Measurements from ENCODE around the gene SRGAP1.
A peak's percentile ranks its signal among the peaks of the same experiment; 100 is the strongest.
"Not testable (repeated sequence)": the region's sequence is repeated elsewhere in the genome, so short reads cannot be mapped to it uniquely, and the experiment has no call there.

Gene SRGAP1

DNA sequence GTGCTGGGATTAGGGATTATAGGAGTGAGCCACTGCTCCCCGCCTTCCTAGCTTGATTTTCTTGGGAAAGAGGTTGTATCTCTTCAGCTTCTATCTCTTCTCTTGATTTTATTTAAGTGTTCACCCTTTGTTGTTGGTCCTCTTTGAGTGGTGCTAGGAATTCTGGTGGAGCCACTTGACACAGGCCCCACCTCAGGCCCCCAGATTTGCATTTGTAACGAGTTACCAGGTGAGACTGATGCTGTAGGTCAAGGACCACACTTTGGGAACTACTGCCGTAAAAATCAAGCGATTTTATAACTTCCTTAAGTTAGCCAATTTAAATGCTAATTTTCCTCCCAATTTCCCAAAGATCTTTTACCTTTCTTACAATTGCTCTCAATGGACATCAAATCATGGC lies 26.3 kb downstream of the SRGAP1 start:
- no peak for DNase-seq

DNA sequence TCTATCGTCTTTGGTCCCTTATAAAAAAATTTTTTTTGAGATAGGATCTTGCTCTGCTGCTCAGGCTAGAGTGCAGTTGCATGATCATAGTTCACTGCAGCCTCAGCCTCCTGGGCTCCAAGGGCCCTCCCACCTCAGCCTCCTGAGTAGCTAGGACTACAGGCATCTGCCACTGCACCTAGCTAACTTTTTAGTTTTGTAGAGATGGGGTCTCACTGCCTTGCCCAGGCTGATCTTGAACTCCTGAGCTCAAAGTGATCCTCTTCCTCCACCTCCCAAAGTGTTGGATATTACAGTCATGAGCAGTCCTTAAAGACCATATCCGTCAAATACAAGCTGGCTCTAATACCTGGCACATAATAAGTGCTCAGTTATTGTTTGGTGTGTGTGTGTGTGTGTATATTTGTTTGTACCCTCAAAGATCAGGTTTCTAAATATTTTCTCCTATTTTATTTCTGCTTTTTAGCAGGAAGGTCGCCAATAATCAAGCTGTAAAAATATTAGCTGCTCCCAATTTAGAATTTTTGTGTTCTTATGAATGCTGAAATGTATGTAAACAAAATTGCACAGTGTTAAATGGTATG lies 30.5 kb downstream of the SRGAP1 start:
- DNase-seq = no peak

DNA sequence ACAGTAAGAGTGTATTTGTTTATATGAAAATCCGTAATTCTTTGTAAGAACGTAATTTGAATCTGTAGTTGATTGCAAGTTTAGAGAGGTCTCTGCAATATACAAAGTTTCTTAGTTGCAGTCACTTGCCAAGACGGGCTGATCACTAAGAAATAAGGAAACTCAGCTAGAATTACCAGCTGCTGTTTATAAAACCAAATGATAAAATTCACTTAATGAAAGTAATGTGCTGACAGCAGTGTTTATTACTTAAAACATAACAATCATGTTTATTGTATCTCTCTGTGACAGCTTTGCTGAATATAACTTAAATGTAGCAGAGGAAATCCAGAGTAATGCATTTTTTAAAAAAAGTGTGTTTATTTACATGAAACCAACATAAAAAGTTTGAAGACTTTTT lies 31.2 kb downstream of the SRGAP1 start:
- DNase-seq = no peak

DNA sequence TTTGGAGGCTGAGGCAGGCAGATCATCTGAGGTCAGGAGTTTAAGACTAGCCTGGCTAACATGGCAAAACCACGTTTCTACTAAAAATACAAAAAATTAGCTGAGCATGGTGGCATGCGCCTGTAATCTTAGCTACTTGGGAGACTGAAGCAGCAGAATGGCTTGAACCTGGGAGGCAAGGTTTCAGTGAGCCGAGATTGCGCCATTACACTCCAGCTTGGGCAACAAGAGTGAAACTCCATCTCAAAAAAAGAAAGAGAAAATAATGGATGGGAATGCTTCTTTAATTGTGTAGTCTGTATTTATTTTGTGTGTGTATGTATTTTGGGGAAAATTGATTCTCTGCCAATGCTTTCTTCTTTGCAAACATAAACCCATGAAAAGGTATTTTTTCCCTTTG lies 32.5 kb downstream of the SRGAP1 start:
- no peak for DNase-seq

DNA sequence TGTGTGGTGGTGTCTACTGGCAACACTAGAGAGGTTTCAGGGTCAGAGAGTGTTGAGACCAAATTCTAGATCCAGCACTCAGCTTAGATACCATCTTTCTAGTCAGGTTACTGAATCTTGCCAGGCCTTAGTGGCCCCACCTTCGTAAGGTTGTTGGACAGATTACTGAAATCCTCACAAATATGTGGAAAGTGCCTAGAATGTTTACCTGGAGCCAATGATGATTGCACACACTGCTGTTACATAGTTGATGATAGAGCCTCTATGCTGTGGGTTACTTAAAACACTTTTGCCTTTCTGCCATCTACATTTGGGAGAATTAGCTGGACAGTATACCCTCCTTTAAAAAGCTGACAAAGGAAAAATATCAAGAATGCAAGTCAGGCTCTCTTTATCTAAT lies 33.2 kb downstream of the SRGAP1 start:
- no peak for DNase-seq

DNA sequence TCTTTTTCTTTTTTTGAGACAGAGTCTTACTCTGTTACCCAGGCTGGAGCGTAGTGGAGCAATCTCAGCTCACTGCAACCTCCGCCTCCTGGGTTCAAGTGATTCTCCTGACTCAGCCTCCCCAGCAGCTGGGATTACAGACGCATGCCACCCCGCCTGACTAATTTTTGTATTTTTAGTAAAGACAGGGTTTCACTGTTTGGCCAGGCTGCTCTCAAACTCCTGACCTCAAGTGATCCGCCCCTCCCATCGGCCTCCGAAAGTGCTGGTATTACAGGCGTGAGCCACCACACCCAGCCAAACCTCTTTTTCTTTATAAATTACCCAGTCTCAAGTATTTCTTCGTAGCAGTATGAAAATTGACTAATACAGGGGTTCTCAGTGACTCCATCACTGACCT lies 35.7 kb downstream of the SRGAP1 start:
- not testable (repeated sequence) for DNase-seq

DNA sequence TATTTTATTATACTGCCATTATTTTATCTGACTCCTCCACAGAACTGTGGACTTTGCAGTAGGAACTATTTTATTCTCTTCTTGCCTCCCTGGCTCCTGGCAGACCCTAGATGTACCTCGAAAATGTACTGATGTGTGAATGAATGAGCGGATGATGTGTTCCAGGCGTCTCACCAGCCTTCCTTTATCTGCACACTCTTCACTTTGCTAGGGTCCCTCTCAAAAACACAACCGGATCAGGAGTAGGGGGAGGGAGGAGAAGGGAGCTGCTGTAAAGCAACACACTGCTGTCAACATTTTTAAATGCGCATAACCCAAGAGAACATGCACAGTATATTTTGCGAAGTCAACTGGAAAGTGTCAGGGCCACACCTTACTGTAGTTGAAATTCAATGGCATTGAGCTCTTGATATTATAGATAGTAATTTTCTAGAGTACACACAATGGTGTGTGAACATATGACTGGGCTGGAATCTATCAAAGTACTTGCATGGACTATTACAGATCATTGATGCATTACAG lies 36.3 kb downstream of the SRGAP1 start:
- DNase-seq = peak; percentile 9

DNA sequence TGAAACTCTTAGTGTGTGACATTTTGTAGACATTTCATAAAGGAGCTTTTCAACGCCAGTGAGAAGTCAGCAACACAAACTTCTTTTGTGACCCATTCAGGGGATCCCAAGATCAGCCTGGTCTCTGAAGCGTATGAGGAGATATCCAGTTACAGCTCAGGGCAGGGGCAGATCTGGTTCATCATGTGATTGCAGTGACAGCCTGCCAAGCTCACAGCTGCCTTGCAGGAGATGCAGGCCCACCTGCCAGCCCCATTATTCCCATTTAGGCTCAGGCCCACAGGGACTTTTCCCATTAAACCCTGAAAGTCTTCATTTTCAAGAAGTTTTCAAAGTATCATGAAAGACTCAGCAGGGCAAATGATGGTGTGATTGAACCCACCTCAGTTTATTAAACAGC lies 38.3 kb downstream of the SRGAP1 start:
- DNase-seq = peak; percentile 73

DNA sequence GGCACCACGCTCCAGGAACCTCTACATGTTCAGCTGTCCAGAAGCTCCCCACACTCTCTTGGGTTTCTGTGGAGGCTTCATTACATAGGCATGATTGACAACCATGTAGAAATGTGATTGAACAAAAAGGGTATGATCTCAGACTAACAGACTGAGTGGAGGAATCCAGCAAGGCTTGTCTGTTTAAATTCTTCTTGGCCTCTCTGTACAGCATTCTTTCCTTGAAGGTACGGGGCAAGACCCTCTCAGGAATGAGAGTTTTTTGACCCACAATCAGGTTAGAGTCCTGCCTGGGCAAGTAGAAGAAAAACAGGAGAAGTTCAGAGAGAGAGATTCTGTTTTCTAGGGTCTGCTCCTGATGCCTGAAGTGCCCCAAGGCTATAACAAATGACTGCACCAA lies 40.9 kb downstream of the SRGAP1 start:
- no peak for DNase-seq

DNA sequence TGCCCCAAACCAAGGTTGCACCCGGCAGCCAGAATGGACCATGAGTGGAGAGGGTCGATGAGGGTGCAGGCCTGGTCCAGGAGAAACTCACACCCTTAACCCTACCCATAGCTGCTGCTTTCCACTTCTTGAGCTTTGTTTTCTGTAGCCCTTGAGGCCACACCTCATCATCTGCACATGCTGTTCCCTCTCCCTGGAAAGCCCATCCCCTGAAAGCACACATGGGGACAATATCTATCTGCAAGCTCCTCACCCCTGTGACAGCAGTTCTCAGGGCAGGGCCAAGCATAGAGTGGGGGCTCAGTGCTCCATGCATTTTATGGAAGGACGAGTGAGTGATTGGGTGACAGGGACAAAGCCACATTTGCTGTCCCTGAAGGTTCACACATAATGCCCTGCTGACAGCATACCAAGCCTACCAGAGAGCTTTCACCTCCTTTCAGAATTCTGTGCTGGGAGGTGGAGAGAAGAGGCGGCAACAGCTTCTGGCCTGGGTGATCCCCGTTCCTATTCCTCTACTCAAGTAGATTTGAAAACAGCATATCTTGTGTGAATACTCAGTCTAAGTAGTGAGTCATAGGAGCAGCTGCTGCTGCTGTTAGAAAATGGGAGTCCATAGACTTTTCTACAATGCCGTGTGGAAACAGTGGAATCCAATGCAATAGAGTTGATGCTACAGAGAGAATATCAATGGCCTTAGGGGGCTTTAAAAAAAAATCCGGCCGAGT lies 44.6 kb downstream of the SRGAP1 start:
- no peak for DNase-seq

DNA sequence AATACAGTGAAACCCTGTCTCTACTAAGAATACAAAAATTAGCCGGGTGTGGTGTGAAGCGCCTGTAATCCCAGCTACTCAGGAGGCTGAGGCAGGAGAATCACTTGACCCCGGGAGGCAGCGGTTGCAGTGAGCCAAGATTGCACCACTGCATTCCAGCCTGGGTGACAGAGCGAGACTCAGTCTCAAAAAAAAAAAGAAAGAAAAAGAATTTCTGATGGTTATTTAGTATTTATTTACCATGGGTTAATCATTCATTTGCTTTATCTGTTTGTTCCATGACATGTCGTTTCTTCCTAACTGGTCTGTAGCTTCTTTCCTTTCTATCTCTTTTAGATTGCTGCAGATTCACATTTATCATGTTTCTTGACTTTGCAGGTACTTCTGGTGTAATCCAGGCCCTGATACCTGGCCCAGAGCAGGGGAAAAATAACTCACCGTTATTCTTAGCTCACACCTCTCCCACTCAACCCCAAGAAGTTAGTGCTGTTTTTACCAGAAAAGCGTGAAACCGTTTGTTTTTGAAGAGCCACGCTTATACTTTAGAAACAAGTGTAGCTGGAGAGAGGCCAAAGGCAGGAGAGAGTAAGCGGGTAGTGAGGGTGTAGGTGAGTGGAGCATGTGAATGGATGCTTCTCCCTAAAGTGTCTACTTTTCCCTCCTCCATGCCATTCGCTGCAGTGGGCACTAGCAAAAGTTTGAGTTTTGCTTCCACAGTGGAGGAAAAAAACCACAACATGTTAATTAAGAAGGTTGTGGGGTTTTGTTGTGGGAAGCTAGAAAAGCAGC lies 45.4 kb downstream of the SRGAP1 start:
- no peak for DNase-seq

DNA sequence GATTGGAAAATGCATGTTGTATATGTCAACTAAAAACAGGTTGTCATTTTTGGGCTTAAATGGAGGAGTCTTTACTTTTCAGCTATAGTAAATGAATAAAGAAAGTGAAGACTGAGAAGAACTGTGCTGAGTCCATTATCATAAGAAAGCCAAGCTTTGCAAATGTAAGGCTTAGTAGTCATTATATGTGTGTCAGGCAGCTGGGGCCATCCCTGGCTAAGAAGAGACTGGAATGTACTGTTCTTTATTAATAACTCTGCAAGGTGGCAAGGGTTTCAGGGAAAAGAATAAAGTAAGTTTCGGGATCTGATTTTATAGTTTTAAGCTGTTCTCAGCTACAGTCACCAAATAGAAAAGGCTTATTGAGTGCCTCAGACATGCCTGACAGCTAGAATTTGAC lies 48.7 kb downstream of the SRGAP1 start:
- no peak for DNase-seq

DNA sequence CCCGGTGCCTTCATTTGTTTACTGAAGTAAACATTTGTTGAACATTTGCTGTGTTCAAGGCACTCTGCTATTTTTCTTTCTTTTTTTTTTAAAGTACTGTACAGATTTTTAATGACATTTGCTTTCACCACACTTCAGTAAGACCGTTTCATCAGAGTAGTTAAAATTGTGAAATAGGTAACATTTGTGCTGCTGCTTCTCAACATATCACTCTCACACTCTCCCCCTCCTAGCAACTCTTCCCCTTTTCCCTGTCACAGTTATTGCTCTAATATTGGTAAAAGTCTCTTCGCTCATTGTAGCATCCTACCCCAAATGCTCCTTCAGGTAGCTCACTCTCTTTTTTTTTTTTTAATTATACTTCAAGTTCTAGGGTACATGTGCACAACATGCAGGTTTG lies 49.6 kb downstream of the SRGAP1 start:
- no peak for DNase-seq

DNA sequence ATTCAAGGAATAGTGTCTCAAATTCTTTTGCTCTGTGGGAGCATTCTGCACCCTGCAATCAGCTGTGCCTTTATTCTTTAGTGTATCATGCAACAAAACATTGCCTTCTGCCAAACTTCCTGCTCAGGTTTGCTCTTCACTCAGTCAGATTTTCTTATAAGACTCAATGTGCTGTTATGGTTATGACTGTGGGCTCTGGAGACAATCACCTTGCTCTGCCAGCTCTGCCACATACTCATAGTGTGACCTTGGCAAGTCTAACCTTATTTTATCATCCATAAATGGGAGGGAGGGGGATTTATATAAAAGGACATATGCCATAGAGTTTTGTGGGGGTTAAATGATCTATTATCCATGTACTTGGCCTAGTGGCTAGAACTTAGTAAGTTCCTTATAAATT lies 51.3 kb downstream of the SRGAP1 start:
- DNase-seq = no peak

DNA sequence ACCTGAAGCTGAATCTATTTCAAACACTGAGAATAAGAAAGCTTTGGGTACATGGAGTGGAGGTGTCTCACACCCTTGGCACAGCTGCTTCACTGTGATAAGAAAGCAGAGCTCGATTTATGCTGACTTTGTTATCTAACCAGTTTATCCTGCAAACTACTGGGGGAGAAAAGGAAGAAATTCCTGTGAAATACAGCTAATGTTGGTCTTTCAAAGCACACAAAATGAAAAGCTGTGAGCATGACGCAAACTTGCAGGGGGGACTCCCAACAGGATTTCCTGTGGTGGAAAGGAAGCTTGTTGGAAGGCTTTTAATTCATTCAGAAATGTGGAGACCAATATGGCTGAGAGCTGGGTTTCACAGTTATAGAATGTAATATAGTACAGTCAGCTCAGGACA lies 53.4 kb downstream of the SRGAP1 start:
- DNase-seq = no peak

DNA sequence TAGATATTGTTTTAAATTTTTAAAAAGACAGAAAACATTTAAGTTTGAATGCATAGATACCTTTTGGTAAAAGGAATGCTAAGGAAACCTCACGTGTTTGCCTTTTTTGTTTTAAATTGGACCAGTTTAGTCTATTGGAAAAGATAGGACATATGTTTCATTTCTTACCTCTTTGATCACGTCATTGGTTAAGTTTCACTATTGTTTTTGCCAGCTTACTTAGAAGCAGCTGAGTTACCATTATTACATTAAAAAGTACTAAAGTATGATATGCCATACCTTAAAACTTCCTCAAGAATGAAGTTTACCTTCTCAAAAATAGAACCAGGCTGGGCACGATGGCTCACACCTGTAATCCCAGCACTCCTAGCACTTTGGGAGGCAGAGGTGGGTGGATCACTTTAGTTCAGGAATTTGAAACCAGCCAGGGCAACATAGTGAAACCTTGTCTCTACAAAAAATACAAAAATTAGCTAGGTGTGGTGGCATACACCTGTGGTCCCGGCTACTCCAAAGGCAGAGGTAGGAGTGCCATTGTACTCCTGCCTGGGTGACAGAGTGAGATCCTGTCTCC lies 54.4 kb downstream of the SRGAP1 start:
- no peak for DNase-seq

DNA sequence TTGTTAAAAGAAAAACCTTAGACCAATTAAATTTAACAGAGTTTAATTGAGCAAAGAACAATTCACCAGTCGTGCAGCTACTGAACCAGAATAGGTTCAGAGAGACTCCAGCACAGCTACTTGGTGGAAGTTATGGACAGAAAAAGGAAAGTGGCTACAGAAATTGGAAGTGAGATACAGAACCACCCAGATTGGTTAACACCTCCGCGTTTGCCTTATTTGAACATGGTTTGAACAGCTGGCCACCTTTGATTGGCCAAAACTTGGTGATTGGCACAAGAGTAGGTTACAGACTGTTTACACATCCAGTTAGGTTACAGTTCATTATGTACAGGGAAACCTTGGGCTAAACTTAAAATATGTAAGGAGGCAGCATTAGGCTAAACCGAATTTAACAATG lies 54.9 kb downstream of the SRGAP1 start:
- no peak for DNase-seq

DNA sequence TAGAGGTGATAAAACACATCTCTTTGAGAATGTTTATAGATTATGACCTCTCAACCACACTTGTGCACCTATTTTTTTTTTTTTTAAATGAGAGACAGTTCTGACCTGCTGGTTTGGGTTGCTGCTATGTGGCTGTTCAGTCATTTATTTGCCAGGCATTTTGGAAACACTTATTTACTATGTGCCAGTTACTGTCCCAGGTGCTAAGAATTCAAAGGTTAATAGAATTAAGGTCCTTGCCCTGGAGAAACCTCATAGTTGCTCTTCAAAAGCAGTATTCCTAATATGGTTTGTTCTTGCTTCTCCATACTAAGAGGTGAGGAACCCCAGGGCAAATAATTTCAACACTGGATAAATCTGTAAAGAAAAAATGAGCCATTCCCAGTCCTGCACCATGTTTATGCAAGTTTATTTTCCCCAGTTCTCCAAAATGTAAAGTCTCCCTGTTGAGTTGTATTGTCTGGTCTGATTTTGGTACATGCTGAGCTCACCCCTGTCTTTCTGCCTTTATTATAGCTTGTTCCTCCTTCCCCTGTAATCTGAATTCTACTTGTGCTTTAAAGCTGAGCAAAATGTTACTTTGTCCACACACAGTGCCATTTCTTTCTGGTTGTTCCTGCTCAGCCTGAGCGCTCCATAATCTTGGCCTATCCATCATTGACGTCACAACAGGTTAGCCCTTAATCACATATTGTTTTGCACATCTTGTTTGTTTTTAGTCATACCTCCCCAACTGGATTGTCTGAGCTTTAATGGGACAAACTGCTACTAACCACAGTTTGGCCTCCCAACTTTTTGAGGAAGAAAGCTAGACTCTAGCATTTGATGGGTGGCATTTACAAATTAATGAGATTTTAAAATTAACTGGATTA lies 56.7 kb downstream of the SRGAP1 start:
- DNase-seq = no peak

DNA sequence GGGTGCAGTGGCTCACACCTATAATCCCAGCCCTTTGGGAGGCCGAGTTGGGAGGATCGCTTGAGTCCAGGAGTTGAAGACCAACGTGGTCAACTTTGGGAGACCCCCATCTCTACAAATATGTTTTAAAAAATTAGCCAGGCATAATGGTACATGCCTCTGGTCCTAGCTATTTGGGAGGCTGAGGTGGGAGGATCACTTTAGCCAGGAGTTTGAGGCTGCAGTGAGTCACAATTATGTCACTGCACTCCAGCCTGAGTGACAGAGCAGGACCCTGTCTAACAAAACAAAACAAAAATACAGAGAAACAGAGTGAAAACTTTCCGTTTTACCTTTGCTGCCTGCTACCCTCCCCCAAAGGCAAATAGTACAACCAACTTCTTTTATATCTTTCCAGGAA lies 60.2 kb downstream of the SRGAP1 start:
- no peak for DNase-seq

DNA sequence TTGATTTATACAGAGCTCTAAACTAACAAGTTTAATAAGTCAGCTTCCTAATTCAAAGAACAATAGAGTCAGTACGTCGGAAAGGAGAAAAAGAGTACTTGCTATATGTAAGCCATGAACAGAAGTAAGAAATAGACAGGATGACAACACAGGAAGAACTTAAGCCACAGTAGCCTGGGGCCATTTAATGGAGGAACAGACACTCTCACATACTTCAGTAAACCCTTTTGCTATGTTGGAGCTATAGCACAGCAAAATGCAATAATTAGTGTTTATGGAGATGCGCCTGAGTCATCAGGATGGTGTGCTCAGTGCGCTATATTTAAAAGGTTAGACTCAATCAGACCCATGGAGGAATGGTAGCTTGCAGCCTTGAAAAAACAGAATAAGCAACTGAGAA lies 61.0 kb downstream of the SRGAP1 start:
- no peak for DNase-seq

DNA sequence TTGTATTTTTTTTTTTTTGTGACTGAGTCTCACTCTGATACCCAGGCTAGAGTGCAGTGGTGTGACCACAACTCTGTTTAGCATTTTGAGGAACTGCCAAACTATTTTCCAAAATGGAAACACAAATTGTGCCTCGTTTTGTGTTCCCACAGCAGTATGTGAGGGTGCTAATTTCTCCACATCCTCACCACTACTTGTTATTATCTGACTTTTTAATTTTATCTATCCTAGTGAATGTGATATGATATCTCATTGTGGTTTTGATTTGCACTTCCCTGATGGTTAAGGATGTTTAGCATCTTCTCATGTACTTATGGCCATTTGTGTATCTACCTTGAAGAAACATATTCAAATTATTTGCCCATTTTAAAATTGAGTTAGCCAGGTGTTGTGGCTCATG lies 62.4 kb downstream of the SRGAP1 start:
- no peak for DNase-seq

DNA sequence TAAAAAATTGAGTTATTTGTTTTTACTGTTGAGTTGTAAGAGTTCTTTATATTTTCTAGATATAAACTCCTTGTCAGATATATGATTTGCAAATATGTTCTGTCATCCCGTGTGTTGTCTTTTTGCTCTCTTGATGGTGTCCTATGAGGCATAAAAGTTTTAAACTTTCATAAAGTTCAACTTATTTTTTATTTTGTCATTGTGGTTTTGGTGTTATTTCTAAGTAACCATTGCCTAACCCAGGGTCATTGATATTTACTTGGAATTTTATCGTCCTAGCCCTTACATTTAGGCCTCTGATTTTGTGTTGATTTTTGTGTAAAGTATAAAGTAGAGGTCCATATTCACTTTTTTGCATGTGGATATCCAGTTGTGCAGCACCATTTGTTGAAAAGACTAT lies 63.1 kb downstream of the SRGAP1 start:
- no peak for DNase-seq

DNA sequence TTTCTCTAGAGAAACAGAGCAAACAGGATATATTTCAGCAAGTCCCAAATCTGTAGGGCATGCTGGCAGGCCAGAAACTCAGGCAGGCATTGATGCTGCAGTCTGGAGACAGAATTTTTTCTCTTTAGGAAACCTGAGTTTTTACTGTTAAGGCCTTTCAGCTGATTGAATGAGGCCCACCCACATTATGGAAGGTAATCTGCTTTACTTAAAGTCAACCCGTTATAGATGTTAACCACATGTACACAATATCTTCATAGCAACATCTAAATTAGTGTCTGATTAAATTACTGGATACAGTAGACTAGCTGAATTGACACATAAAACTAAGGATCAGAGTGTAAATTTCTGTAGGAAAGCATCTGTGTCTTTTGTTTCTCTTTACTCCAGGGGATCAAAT lies 65.2 kb downstream of the SRGAP1 start:
- no peak for DNase-seq

Measured in NCI-H345 (cell line).